Skin epidermis (tissue), 12 donors: ENCODE results near the gene TCEA2.

ENCODE experiments used
- H3K27ac ChIP-seq, 21 experiments: fragments of 200-600 bp; sonication (generic) in 11 of 21; one replicate each; pipeline ENCODE4 v1.5.0; 2020; ENCODE audit warnings: mild to moderate bottlenecking in 3 of 21, inconsistent platforms in 2 of 21, moderate library complexity in 2 of 21
- H3K4me3 ChIP-seq, 7 experiments: fragments of 200-600 bp; sonication (generic) in 2 of 7; one replicate each; pipeline ENCODE4 v1.5.0; 2020; ENCODE audit warnings: inconsistent platforms in 2 of 7, mild to moderate bottlenecking in 2 of 7, moderate library complexity in 1 of 7

TCEA2 gene

DNA sequence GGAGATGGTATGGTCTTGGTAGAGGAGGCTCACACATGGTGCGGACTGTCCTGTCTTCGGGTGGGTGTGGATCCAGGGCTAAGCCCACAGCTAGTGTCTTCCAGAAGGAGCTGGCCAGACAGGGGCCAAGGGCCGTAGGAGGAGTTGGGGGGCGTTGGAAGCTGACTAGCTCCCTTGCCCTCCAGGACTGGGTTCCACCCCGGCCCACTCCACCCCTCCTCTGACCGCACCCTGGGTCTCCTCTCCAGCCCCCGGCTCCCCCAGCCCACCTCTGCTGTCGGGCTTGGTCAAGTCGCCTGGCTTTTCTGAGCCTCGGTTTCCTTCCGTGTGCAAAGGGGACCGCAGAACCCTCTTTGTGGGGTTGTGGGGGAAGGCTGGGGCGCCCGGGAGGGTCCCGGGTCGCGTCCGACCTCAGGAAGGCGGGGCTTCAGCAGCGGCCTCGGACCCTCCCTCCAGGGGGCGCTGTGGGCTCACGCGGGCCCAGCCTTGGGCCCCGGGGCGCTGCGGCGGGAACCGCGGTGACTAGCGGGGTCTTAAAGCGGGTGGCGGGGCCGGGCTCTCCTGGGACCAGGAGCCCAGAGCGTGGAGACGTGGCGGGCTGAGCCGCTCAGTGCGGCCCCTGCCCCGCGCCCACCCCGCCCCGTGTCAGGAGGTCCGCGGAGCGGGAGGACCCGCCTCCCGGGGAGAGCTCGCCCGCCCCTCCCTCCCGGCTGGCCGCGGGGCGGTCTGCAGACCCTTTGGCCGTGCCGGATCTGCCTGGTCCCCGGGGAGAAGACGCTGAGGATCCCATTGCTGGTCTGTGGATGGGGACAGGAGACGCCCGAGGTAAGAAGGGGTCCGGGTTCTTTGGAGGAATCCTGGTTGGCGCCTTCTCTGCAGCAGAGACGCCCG, 39.0 kb downstream of the TCEA2 start:
- no peak overlapping the region for H3K27ac ChIP-seq
- H3K4me3 ChIP-seq, result peak overlapping the region in 4 of 7 experiments; percentile 6 to 42 (median 20)

GRCh38 chr20:64102647-64103354, 39.8 kb downstream of the TCEA2 start:
- H3K4me3 ChIP-seq, result peak overlapping the region in 4 of 7 experiments; percentile 6 to 42 (median 20)

DNA sequence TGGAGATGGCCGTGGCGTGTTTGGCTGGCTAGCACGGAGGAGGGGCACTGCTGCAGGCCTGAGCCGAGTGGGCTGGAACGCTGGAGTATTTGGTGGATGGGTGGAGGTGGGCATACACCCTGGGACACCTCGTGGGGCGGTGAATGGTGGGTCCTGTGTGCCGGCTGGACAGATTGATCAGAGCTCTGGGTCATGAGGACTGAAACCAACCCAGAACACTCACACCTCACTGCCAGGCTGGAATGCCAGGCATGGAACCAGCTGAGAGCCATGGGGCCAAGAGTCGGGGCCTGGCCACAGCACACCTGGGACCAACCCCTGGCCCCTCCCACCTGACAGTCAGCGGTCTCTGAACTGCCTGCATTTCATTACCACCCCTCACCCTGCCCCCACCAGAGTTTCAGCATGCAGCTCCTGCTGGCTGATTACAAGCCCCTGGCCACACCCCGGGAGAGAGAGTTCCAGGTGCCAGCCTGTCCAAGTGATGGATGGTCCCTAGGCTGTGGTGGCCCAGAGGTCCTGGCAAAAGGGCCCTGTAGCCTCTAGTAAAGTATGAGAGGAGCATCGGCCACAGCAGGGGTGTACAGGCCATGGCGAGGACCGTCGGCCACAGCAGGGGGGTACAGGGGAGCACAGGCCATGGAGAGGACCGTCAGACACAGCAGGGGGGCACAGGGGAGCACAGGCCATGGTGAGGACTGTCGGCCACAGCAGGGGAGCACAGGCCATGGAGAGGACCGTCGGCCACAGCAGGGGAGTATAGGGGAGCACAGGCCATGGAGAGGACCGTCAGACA, 41.1 kb downstream of the TCEA2 start:
- no peak overlapping the region for H3K27ac ChIP-seq

More at GRCh38 chr20:64102647-64103354, 39.8 kb downstream of the TCEA2 start:
- no peak overlapping the region for H3K27ac ChIP-seq

DNA sequence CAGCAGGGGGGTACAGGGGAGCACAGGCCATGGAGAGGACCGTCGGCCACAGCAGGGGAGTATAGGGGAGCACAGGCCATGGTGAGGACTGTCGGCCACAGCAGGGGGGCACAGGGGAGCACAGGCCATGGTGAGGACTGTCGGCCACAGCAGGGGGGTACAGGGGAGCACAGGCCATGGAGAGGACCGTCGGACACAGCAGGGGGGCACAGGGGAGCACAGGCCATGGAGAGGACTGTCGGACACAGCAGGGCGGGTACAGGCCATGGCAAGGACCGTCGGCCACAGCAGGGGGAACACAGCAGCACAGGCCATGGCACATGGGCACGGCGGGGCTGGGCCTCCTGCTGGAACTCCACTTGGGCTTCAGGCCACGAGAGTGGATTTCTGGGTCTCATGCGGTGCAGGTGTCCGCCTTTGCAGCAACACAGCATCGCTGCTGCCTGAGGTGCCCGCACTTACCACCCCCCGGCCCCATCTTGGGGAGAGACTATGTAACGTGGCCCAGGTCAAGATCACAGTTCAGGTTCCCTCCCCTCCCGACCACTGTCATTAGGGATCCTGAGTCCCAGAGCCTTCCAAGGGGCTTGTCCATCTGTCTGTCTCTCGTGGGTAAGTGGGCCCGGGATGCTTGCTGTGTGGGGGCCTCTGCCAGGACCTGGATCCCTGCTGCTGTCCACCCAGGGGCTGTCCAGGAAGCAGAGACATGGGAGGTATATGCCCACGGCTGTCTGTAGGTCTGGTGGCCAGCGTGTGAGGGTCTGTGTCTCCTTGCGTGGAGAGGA, 41.9 kb downstream of the TCEA2 start:
- Histone ChIP-seq H3K27ac (no peak overlapping the region), H3K4me3 (no peak overlapping the region)

More for the DNA sequence above, 41.1 kb downstream of the TCEA2 start:
- H3K4me3 ChIP-seq, result no peak overlapping the region

DNA sequence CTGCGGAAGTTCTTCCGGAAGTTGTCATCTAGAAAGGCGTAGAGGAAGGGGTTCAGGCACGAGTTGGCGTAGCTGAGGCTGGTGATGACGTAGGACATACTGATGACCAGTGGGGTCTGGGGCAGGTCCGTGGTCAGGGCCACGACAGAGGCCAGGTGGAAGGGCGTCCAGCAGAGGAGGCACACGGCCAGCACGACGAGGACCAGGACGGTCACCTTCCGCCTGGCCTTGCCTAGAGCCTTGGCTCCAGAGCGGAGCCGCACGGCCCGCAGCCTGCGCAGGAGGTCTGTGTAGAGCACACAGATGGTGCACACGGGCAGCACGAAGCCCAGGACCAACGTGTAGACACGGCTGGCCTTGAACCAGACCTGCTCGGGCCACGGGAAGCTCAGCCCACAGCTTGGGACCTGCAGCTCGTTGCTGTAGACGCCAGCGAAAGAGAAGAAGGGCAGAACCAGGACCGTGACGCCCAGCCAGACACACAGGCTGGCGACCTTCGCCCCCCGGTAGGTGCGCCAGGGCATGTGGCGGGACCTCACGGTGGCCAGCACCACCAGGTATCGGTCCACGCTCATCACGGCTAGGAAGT, 42.9 kb downstream of the TCEA2 start:
- Histone ChIP-seq H3K4me3 (no peak overlapping the region), H3K27ac (no peak overlapping the region)

- Histone ChIP-seq H3K27ac (no peak overlapping the region), H3K4me3 (no peak overlapping the region)
Measured at GRCh38 chr20:64106435-64106961, 43.5 kb downstream of the TCEA2 start.

DNA sequence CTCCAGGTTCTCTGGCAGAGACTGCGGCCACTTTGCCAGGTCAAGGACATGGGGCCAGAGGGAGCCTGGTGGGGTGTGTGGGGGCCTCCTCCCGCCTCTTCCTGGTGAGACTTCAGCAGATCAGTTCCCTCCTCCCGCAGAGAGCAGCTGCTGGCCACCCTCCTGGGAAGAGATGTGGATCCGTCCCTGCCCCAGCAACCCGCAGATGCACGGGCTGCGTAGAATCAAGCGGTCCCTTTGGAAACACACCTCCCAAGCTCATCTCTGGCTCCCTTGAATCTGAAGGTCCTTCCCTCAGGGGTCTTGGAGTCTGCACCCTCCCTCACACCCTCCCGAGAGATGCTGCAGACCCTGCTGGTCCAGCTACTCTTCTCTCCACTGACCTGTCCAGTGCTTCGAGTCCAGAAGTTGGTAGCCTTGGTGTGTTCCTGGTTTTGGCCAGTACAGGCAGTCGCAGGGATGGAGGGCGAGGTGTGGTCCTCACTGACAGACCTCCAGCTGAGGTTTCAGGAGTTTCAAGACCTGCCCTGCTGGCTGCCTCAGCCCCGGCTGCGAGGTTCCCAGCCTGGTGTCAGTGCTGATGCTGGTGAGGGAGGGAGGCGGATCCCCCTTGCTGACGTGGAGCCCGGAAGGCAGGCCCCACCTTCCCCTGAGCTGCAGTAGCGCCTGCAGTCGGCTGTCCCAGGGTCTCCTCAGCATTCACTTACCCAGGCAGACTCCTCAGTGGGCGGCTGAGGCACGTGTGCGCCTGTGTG, 44.2 kb downstream of the TCEA2 start, which contains the start of gene NPBWR2:
NPBWR2 (minus strand) TSS at position 585 of the 755 bp plus-strand sequence. CDS start 734 bp downstream, outside the sequence.
- no peak within 1 kb of the TSS for H3K27ac ChIP-seq
- H3K4me3 ChIP-seq, result no peak within 1 kb of the TSS

GRCh38 chr20:64107736-64108457, 44.9 kb downstream of the TCEA2 start:
- Histone ChIP-seq H3K4me3 (no peak overlapping the region), H3K27ac (no peak overlapping the region)

GRCh38 chr20:64108731-64109681, 46.0 kb downstream of the TCEA2 start:
- H3K4me3 ChIP-seq, result no peak overlapping the region
- no peak overlapping the region for H3K27ac ChIP-seq

GRCh38 chr20:64109831-64110391, 46.9 kb downstream of the TCEA2 start:
- no peak overlapping the region for H3K27ac ChIP-seq
- no peak overlapping the region for H3K4me3 ChIP-seq

GRCh38 chr20:64110411-64111068, 47.5 kb downstream of the TCEA2 start:
- Histone ChIP-seq H3K27ac (no peak overlapping the region), H3K4me3 (no peak overlapping the region)

DNA sequence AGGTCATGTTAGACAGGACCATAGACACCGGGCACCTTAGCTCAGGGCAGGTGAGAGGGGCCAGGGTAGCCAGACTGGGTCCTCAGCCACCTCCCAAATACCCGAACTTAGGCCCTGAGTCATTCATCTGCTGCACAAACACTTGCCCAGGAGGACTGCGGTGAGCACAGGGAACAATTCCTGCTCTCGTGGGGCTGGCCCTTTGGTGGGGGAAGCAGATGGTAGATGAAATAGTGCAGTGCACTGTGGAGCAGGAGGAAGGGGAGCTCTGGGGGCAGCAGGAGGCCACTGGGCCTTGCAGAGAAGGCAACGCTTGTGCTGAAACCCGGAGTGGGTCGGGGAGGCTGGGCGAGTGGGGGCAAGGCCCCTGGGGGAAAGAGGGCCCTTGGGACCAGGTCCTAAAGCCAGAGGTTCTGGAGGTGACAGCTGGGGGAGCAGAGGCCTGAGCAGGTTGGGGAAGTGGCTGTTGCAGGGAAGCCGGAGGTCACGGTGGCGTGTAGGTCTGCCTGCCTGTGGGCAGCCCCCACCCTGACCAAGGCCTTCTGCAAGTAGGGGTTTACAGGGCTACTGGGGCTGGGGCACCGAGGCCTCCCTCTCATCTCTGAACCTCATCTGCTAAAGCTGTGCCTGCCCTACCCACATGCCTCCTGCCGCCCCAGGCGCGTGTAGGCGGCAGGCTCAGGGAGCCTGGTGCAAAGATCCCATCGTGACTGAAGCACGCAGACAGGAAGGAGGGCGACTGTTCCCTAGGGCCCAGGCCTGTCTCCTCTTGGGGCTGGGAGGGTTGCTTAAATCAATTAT, 49.0 kb downstream of the TCEA2 start:
- Histone ChIP-seq H3K27ac (no peak overlapping the region), H3K4me3 (no peak overlapping the region)

- Histone ChIP-seq H3K27ac (no peak overlapping the region), H3K4me3 (no peak overlapping the region)
Measured at GRCh38 chr20:64112691-64113443, 49.9 kb downstream of the TCEA2 start.

DNA sequence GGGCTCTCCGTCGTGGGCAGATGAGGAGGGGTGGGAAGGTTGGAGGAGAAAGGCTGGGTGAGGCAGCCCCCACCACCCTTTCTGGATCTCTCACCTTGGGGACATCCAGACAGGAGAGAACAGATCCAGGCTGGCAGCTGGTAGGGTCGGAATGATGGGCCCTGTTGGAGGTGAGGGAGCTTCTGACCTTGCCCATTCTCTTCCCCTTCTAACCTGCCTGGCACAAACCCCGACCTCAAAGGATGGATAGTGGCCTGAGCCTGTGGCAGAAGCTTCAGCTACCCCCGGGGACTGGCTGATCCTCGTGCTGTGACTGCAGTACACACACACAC, 50.4 kb downstream of the TCEA2 start:
- H3K4me3 ChIP-seq, result no peak overlapping the region
- H3K27ac ChIP-seq, result no peak overlapping the region
